Renal pelvis (tissue), 4 donors: Measurements from ENCODE around the gene ABCD3. TPM values are rescaled to one million over a fixed set of nuclear protein-coding genes. Genes with fewer than 3 reads are reported as not detected.
"Not testable (repeated sequence)": the region's sequence is repeated elsewhere in the genome, so short reads cannot be mapped to it uniquely, and the experiment has no call there.

ENCODE experiments used
- DNase-seq: peaks from one replicate; pipeline ENCODE4 v3.0.0-alpha.2; 2013
- polyA plus RNA-seq, 3 donors: library from polyadenylated mRNA; unstranded; fragments of 120-200 nt; gene quantifications; one replicate each; pipeline ENCODE4 v1.2.1, GENCODE V29; 2013; ENCODE audit not compliant: insufficient read length in 3 of 3

ABCD3 gene
- polyA plus RNA-seq, 3 donors = 54.2 to 73.5 (median 61.5) TPM

DNA sequence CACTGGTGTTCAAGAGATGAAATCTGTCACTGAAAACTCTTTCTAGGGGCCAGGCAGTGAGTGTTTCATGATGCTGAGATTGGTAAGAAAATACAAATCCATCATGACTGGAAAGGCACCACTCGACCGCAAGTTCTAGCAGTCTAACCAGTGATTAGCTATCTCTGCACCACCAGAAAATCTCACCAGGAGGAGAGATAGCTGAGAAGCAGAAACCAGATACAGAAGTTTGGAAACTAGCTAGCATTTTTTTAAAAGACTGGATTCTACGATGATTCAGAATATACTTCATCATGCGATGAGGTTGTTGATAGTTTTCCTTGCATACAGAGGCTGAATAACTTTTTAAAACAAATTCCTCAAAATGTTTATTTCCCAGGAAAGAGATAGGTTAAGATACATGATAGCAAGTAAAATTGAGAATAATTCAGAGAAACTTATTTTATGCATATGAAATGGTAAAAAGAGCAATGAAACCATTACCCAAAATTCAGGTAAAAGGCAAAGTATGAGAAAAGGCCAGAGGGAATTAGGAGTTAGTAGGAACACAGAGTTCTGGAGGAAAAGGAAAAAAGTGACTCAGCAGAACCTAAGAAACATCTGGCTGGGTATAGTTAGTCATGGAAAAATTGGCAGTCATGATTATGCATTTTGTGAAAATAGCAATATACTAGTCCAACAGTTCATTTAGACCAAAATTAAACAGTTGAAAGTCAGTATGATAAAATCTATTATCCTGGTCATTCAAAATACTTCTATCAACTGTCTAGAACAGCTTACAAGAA is 126.7 kb downstream of the ABCD3 start:
- DNase-seq = no peak

DNA sequence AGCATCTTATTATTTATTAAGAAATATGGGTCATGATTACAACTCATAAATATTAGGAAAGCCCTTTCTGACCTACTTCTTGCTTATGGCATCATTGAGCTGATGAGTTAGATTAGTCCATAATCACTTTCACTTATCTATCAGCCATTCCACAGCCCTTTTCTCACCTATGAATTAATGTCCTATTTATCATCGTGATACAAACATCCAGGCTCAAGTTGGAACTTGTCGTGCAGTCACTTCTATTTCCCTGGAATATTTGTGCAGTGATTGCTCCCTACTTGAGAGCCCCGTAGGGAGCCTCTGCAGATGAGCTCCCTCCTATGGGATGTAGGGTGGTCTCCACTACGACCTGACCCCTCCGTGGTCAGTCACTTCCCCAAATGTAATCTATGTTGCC is 131.5 kb downstream of the ABCD3 start:
- DNase-seq = no peak

DNA sequence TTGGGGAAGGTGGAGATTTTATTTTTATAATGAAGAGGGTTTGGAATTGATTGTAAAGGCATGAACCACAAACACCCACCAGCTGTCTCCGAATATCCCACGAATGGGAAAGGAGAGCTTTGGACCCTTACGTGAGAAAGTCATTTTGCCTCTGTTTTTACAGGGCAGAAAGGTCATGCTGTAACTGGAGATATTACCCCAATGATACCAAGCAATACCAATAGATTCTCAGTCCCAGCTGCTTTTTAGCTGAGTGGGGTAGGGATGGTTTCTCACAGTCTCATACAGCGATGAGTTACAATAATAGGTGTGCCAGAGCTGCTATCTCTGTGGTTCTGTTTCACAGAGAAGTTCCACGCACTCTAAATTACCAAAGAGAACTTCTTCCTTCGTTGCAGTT is 132.2 kb downstream of the ABCD3 start:
- DNase-seq = no peak

DNA sequence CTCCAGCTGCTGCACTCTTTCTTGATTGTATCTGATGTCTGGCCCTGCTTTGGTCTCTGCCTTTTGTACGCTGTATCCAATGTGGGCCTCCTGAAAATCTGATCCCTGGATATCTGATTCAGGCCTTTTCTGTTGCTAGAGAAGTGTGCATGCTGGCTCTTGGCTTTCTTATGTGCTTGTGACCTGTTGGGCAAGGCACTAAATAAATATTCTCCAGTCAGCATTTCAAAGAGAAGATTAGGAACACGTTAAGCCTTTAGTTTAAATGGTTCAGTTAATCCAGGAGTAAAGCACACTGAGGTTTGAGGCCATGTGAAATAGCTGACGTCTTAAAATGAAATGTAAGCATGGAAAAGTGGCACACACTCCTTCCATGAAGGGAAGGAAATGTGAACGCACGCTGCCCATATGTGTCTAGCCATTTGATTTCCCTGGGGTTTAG is 132.6 kb downstream of the ABCD3 start:
- DNase-seq = no peak

DNA sequence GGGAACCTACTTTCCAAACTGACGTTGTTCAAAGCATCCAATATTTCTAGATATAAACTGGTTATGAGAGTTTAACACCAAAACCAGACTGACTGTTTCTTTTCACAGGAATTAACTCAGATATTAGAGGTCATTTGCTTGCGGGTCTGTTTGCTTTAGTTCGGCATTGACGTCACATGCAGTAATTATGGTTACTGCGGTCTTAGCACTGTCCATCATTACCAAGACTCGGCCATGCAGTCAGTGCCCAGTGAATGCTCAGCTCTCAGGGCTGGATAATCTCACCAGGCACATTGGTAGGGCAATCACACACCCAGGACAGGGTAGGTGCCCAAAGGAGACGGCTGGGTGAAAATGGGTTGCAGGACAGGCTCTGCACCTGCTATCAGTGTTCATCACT is 133.3 kb downstream of the ABCD3 start:
- DNase-seq = no peak

DNA sequence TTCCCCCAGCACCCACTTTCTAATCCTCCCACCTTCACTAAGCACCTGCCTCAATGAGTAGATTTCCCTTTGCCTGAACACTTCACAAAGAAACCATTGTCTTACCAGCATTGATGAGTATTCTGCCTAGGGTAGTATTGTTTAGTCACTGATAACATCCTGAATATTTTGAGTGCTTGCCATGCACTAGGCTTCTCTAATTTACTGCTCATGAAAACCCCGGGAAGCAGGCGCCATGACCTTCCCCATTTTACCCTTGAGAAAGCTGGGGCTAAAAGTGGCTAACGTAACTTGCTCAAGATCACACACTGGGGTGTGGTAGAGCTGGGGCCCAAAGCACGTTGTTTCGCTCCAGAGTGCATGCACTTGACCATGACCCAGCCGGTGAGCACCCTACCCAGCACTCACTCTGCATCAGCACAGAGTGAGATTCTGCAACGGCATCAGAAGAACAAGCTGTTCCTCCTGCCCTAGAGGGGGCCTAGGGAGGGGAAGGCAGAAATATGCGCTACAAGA is 133.9 kb downstream of the ABCD3 start:
- no peak for DNase-seq

DNA sequence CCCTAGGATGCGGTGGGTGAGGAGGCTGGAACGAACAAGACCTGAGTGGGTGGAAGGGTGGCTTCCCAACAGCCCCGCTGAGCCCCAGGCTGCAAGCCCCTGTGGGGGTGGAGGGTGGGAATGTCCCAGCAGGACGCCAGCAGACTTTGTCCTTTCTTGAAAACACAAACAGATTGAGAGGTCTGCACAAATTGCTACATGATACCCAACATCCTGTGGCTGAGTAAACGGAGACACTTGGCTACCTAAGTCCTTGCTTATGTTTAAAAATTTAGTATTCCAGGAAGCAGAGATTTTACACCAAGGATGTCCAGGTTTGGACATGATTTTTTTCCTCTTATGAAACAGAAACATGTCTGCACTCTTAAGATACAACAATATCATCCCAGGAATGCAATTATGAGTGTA is 135.1 kb downstream of the ABCD3 start:
- DNase-seq = no peak

DNA sequence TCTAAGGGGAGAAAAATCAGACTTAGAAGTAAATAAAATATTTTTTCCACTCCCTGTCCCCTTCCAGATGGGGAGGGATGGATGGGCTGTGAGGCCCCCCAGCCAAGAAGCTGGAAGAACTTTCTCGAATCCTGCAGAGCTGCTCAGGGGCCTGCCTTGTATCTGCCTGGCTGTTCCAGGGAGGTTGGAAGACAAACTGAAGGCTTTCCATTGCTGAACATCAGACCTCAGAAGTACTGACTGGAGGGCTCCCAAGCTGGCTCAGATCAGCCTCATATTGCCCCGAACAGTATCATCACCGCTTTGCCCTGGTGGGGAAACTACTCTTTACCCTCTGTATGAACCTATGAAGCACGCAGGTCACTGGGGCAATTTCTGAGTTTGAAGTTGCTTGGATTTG is 135.7 kb downstream of the ABCD3 start:
- DNase-seq = no peak

DNA sequence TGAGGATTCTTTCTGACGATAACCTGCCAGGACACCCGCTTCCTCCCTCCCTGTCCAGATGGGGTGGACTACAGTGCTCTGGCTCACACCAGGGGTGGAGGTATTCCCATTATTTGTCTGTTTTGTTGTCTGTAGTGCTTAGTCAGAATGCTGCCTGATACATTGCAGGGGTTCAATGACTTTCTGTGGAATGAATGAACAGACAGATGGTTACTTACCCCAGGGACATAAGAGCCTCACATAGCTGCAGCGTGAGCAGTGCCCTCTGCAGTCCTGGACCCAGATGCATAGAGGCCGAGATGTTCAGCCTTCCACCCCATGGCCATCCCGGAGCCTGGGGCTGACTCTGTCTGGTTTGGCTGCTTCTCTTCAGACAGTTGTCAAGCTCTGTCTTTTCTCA is 136.4 kb downstream of the ABCD3 start:
- DNase-seq = no peak

DNA sequence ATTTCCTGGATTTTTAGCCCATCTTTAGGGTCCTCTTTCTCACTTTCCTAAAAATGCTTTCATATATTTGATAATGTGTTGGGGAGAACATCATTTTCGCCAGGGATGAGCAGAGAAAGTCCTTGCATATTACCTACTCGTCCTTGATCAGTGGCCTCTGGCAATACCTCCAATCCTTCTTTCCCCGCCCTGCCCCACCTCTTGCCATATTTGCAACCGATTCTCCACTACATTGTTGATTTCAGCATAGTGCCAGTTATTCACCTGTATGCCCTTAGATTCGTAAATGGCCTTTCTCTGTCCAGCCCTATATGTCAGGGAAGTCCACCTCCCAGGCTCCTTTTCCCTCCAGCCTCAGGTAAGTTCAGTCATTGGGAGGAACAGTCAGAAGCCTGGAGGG is 136.9 kb downstream of the ABCD3 start:
- DNase-seq = no peak

DNA sequence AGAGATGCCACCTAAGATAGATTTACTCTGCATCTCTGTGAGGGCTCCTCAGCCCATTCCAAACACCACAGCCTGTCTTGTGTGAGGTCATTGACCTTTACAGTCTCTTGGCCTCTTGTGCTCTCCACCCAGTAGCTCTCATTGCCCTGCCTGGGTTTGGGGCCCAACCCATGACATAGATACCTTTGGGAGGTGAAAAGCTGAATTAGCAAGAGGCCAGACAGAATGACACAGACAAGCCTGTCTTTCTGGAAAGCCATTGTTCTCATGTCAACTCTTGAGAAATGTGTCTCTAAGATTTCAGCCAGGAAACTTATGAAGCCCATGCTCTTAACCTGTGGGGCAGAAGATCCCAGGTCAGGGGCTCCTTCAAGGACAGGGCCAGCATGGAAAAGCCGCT is 141.7 kb downstream of the ABCD3 start:
- no peak for DNase-seq

DNA sequence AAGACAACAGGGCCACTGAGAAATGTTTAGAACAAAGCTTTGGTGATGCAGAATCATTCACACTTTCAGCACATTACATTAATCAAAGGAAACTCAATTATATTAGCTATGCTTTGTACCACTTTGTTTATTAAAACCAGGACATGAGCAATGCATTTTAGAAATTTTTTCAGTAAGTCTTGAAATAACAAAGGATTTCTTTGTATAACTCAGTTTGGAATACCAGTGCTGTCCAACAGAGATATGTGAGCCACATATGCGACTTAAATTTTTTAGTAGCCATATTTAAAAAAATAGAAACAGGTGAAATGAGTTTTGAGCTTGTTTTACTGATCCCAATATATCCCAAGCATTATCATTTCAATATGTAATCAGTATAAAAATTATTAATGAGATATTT is 142.1 kb downstream of the ABCD3 start:
- no peak for DNase-seq

DNA sequence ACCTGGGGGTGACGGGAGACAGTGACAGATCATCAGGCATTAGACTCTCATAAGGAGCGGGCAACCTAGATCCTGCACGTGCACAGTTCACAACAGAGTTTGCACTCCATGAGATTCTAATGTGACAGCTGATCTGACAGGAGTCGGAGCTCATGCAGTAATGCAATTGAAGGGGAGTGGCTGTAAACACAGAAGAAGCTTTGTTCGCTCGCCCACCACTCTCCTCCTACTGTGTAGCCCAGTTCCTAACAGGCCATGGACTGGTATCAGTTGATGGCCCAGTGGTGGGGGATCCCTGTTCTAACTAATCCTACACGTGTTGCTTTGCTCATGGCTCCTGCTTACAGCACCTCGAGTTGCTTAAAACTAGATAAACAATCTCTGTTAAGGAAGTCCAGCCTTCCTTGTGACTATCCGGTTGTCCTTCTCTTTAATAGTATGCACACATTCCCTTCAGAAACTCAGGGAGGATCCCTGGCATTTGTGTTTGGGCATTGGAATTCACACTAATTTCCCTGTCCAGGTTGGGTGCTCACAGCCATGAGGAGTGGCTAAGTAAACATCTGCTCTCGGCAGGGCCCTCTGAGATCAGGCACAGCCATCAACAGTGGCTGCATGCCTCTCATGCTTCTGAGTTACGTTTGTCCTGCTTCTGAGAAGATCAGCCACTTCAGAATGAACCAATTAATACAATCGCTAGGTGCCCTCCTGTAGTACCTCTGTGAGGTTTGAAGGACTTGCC is 144.5 kb downstream of the ABCD3 start:
- DNase-seq = no peak

DNA sequence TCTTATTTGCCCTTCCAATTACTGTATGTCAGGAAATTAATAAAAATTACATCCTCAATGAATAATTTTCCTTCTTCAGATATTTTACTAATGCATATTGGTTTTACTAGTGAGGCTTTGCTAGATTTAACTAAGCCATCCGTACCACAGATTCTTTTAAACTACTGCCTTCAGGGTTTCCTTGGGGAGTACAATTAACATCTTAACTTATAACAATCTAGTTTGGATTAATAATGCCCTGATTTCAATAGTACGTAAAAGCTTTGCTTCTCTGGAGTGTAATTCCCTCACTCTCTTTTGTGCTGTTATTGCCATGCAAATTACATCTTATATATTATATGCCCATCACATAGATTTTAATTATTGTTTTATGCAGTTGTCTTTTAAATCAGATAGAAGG is 147.7 kb downstream of the ABCD3 start:
- DNase-seq = no peak

DNA sequence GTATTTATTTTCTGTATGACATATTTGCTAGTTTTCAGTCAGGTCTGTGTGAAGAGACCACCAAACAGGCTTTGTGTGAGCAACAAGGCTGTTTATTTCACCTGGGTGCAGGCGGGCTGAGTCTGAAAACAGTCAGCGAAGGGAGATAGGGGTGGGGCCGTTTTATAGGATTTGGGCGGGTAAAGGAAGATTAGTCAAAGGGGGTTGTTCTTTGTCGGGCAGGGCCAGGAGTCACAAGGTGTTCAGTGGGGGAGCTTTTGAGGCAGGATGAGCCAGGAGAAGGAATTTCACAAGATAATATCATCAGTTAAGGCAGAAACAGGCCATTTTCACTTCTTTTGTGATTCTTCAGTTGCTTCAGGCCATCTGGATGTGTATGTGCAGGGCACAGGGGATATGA is 148.2 kb downstream of the ABCD3 start:
- not testable (repeated sequence) for DNase-seq

DNA sequence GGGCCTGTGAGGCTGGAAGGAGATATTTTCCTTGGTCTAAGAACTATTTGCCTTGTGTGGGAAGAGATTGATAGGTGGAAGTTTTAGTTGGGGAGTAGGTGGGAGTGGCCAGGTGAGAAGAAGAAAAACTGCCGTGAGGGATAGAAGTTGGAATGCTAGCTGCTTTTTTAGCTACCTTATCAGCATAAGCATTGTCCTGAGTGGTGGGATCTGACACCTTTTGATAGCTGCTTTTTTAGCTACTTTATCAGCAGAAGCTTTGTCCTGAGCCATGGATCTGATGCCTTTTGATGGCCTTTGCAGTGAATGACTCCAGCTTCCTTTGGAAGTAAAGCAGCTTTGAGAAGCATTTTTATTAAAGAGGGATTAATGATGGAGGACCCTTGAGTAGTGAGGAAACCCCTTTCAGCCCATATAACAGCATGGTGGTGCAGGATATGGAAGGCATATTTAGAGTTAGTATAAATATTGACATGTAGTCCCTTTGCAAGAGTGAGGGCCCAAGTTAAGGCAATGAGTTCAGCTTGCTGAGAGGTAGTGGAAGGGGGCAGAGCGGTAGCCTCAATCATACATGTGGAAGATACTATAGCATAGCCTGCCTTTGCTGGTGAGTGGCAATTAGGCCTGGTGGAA is 149.9 kb downstream of the ABCD3 start:
- not testable (repeated sequence) for DNase-seq

Other genes starting within 250 kb of the ABCD3 start
- 10 to 100 TPM; 68.7 to 94.3 (median 83.2) TPM for gene ARHGAP29, start 180.8 kb upstream of the ABCD3 start, polyA plus RNA-seq
- gene F3, start 123.4 kb downstream of the ABCD3 start, polyA plus RNA-seq = 10 to 100 TPM; 36.8 to 64.1 (median 41.2) TPM